ENCODE results near the gene RPL31.
"Not testable (repeated sequence)": the region's sequence is repeated elsewhere in the genome, so short reads cannot be mapped to it uniquely, and the experiment has no call there.

Gene RPL31

GRCh38 chr2:101047075-101047766 is 45.1 kb downstream of the RPL31 start:
- in situ Hi-C loops (cut with HindIII; ENCODE audit: low sequenced_read_pairs): no loop called here
- peak; percentile 27 for DNase-seq (ENCODE audit: low read depth)
- TF ChIP-seq CTCF (IDR thresholded peaks at IDR 0.05; ENCODE audit: low read depth, low read length, missing control alignments): no peak
- no peak overlapping the region for H3K4me3 ChIP-seq (ENCODE audit: low read depth, low read length)

- no peak for TF ChIP-seq CTCF (IDR thresholded peaks at IDR 0.05; ENCODE audit: low read depth, low read length, missing control alignments)
- peak; percentile 11 for DNase-seq (ENCODE audit: low read depth)
- in situ Hi-C loops (cut with HindIII; ENCODE audit: low sequenced_read_pairs): no loop called here
- H3K4me3 ChIP-seq (ENCODE audit: low read depth, low read length): no peak overlapping the region
Measured at GRCh38 chr2:101047774-101048173, 45.7 kb downstream of the RPL31 start.

- no peak for TF ChIP-seq CTCF (IDR thresholded peaks at IDR 0.05; ENCODE audit: low read depth, low read length, missing control alignments)
- no peak overlapping the region for H3K4me3 ChIP-seq (ENCODE audit: low read depth, low read length)
- no peak for DNase-seq (ENCODE audit: low read depth)
- in situ Hi-C loops (cut with HindIII; ENCODE audit: low sequenced_read_pairs): no loop called here
Measured at GRCh38 chr2:101048756-101049155, 46.7 kb downstream of the RPL31 start.

- DNase-seq (ENCODE audit: low read depth); H3K4me3 ChIP-seq (ENCODE audit: low read depth, low read length); in situ Hi-C loops (cut with HindIII; ENCODE audit: low sequenced_read_pairs): not testable (repeated sequence)
Measured at GRCh38 chr2:101050886-101051285, 48.8 kb downstream of the RPL31 start.

DNA sequence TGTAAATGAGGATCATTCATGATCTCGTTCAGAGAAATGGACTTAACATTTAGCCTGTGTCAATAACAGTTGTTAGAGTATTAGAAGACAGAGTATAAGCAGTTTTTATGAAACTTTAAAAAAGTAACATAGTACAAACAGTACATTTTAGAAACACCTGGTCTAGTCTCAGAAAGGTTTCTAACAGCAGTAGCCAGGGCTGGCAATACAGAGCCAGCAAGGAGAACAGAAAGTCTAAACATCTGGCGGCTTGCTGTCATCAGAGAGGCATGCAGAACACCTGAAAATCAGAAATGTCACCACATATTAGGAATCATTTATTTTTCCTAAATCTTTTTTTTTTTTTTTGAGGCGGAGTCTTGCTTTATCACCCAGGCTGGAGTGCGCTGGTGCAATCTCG is 50.1 kb downstream of the RPL31 start:
- no peak for TF ChIP-seq CTCF (IDR thresholded peaks at IDR 0.05; ENCODE audit: low read depth, low read length, missing control alignments)
- H3K4me3 ChIP-seq (ENCODE audit: low read depth, low read length): no peak overlapping the region
- in situ Hi-C loops (cut with HindIII; ENCODE audit: low sequenced_read_pairs): no loop called here
- no peak for DNase-seq (ENCODE audit: low read depth)

GRCh38 chr2:101053117-101053516 is 51.0 kb downstream of the RPL31 start:
- in situ Hi-C loops (cut with HindIII; ENCODE audit: low sequenced_read_pairs): no loop called here
- H3K4me3 ChIP-seq (ENCODE audit: low read depth, low read length): no peak overlapping the region

More at GRCh38 chr2:101053117-101053516, 51.0 kb downstream of the RPL31 start:
- DNase-seq (ENCODE audit: low read depth): no peak
- no peak for TF ChIP-seq CTCF (IDR thresholded peaks at IDR 0.05; ENCODE audit: low read depth, low read length, missing control alignments)
